HL-60 (cell line): Measurements from ENCODE around the gene TACC2.
"Not testable (repeated sequence)": the region's sequence is repeated elsewhere in the genome, so short reads cannot be mapped to it uniquely, and the experiment has no call there.

ENCODE experiments used
- DNase-seq, 2 experiments: peaks; one replicate each; pipeline ENCODE4 v3.0.0-alpha.2; 2010 to 2020; ENCODE audit warnings: low read depth in 1 of 2, low spot score in 1 of 2
- H3K27ac ChIP-seq: fragments of 250-450 bp; sonication (Bioruptor Pico); replicated peaks from 2 replicates; pipeline ENCODE4 v1.5.1; 2020; ENCODE audit warnings: mild to moderate bottlenecking, moderate library complexity
- H3K27me3 ChIP-seq: fragments of 250-450 bp; sonication (Bioruptor Pico); 2 replicates; pipeline ENCODE4 v1.5.1; 2021; ENCODE audit warnings: mild to moderate bottlenecking, moderate library complexity; ENCODE audit not compliant: insufficient read depth, poor library complexity, severe bottlenecking
- H3K4me3 ChIP-seq: replicated peaks from 2 replicates; pipeline ENCODE4 v1.5.1; 2011; ENCODE audit warnings: mild to moderate bottlenecking, control low read depth, low read length; ENCODE audit not compliant: insufficient read depth
- GABPA ChIP-seq: IDR thresholded peaks from 2 replicates; pipeline ENCODE4 v1.6.1; 2012; ENCODE audit warnings: low read depth
- POLR2AphosphoS5 ChIP-seq: IDR thresholded peaks from 2 replicates; pipeline ENCODE4 v1.6.1; 2012; ENCODE audit warnings: low read depth
- SPI1 ChIP-seq: IDR thresholded peaks from 2 replicates; pipeline ENCODE4 v1.6.1; 2012; ENCODE audit warnings: low read depth, mild to moderate bottlenecking, borderline replicate concordance
- TF ChIP-seq, protein P1 (sequence below): IDR thresholded peaks from one replicate; pipeline ENCODE4 v1.5.1; 2011; ENCODE audit warnings: low read length, control low read depth, inconsistent platforms; ENCODE audit not compliant: insufficient read depth
- TF ChIP-seq, protein P2 (sequence below): IDR thresholded peaks from 2 replicates; pipeline ENCODE4 v1.6.1; 2012; ENCODE audit warnings: low read depth; ENCODE audit not compliant: insufficient replicate concordance

TACC2 gene

DNA sequence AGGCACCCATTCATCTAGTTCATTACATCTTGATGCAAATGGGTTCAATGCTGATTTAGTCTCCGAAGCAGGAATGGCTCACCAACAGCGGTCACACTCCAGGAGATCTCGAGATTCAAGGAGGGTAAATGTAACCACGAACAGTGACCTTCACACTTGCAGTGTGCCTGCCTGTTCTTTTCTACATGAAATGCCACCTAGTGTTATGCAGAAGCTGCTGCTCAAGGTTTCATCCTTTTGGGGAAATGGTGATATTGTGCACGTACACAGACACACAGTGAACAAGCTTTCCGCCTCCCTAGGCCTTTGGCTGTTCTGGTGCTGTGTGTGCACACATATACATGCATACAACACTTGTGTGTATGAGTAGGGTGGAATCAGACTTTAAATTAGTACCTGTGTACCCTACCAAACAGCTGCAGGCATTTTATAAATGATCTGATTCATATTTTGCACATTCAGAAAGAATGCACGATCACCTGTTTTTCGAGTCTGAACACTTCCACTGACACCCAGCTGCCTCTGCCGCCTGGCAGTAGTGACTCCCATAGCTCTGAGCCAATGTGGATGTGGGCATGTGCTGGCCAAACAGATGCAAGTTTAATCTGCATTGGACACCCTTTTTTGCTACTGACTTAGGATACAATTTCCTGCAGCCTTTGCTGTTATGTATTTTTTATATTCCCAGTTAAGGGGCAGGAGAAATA lies 100.5 kb downstream of the TACC2 start:
- Histone ChIP-seq H3K4me3 (no peak overlapping the region), H3K27me3 (peaks cover 3% of the 10 kb centered on the region), H3K27ac (no peak overlapping the region)
- no peak for TF ChIP-seq GABPA
- DNase-seq = no peak

DNA sequence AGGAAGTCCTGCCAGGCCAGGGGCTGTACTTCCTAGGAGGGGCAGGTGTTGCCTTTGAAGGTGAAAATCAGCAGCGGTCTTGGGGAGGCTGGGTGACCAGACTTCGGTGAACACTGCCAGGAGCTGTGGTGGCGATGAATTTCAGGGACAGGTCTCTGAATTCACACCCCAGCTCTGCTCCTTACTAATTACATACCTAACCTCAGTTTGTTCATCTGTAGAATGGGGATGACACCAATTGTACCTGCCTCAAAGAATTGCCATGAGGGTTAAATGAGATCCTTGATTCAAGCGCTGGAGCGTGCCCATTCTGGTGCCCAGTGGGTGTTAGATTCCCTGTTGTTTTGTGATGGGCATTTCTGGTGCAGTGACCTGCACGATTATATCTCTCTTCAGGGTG lies 102.8 kb downstream of the TACC2 start:
- H3K4me3 ChIP-seq = no peak overlapping the region
- no peak overlapping the region for H3K27ac ChIP-seq
- TF ChIP-seq POLR2AphosphoS5 = no peak
- no peak for TF ChIP-seq SPI1
- TF ChIP-seq GABPA = no peak
- TF ChIP-seq, protein P1, sequence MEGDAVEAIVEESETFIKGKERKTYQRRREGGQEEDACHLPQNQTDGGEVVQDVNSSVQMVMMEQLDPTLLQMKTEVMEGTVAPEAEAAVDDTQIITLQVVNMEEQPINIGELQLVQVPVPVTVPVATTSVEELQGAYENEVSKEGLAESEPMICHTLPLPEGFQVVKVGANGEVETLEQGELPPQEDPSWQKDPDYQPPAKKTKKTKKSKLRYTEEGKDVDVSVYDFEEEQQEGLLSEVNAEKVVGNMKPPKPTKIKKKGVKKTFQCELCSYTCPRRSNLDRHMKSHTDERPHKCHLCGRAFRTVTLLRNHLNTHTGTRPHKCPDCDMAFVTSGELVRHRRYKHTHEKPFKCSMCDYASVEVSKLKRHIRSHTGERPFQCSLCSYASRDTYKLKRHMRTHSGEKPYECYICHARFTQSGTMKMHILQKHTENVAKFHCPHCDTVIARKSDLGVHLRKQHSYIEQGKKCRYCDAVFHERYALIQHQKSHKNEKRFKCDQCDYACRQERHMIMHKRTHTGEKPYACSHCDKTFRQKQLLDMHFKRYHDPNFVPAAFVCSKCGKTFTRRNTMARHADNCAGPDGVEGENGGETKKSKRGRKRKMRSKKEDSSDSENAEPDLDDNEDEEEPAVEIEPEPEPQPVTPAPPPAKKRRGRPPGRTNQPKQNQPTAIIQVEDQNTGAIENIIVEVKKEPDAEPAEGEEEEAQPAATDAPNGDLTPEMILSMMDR = no peak
- TF ChIP-seq, protein P2, sequence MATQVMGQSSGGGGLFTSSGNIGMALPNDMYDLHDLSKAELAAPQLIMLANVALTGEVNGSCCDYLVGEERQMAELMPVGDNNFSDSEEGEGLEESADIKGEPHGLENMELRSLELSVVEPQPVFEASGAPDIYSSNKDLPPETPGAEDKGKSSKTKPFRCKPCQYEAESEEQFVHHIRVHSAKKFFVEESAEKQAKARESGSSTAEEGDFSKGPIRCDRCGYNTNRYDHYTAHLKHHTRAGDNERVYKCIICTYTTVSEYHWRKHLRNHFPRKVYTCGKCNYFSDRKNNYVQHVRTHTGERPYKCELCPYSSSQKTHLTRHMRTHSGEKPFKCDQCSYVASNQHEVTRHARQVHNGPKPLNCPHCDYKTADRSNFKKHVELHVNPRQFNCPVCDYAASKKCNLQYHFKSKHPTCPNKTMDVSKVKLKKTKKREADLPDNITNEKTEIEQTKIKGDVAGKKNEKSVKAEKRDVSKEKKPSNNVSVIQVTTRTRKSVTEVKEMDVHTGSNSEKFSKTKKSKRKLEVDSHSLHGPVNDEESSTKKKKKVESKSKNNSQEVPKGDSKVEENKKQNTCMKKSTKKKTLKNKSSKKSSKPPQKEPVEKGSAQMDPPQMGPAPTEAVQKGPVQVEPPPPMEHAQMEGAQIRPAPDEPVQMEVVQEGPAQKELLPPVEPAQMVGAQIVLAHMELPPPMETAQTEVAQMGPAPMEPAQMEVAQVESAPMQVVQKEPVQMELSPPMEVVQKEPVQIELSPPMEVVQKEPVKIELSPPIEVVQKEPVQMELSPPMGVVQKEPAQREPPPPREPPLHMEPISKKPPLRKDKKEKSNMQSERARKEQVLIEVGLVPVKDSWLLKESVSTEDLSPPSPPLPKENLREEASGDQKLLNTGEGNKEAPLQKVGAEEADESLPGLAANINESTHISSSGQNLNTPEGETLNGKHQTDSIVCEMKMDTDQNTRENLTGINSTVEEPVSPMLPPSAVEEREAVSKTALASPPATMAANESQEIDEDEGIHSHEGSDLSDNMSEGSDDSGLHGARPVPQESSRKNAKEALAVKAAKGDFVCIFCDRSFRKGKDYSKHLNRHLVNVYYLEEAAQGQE = no peak
- peaks cover 3% of the 10 kb centered on the region for H3K27me3 ChIP-seq
- DNase-seq = no peak

DNA sequence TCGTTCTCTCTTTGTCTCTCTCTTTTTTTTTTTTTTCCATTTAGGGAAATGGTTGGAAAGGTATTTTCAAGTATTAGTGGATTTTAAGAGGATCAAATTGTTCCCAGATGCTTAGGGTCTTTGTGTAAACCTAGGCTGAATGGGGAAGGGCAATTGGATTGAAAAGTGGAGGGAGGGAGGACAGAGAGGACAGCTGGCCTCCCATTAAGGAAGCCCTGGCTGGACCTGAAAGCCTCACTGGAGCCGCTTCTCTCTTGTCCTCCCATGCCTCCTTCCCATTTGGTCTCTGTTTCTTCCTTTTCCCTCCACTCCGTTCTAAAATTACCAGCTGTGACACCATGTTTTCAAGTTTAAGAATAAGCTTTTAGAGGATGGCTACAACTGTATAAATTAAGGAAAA lies 104.1 kb downstream of the TACC2 start:
- Histone ChIP-seq H3K27ac (no peak overlapping the region), H3K4me3 (no peak overlapping the region), H3K27me3 (peaks cover 3% of the 10 kb centered on the region)
- TF ChIP-seq, protein P1 = no peak
- no peak for TF ChIP-seq POLR2AphosphoS5
- TF ChIP-seq, protein P2 = no peak
- no peak for TF ChIP-seq GABPA
- TF ChIP-seq SPI1 = no peak
- no peak for DNase-seq

DNA sequence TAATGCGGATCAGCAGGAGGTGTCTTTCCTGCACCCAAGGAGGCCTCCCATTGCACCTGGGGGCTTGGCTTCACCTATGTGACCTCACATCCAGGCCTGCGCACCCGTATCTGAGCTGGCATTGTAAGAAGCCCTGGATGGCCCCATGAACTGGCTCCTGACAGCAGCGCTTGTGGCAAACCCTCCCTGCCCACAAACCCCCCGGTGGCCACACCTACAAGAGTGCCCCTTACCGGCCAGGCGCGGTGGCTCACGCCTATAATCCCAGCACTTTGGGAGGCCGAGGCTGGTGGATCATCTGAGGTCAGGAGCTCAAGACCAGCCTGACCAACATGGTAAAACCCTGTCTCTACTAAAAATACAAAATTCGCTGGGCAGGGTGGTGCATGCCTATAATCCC lies 107.2 kb downstream of the TACC2 start:
- H3K4me3 ChIP-seq, H3K27me3 ChIP-seq, H3K27ac ChIP-seq, DNase-seq: not testable (repeated sequence)

DNA sequence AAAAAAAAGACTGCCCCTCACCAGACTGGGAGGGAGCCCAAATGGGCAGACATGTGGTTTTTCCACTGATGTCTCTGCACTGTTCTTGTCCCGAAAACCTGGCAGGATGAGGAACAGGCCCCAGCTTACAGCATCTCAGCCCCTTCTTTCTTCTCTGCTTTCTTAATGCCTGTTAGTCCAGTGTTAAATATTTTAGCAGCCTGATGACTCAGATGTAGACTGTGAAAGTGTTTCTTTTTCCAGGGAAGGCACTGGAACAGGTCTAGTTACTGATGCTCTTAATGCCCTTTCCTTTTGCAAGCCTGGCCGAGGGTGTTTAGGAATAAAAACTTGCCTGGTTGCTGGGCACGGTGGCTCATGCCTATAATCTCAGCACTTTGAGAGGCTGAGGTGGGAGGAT lies 107.7 kb downstream of the TACC2 start:
- H3K27me3 ChIP-seq = peaks cover 3% of the 10 kb centered on the region
- H3K27ac ChIP-seq = no peak overlapping the region
- no peak for DNase-seq
- TF ChIP-seq, protein P1 = no peak
- TF ChIP-seq GABPA = no peak
- no peak for TF ChIP-seq POLR2AphosphoS5
- no peak for TF ChIP-seq SPI1
- TF ChIP-seq, protein P2 = no peak
- H3K4me3 ChIP-seq = no peak overlapping the region
